Neuron (in vitro differentiated cells): ENCODE results near the gene BTRC.
"Not testable (repeated sequence)": the region's sequence is repeated elsewhere in the genome, so short reads cannot be mapped to it uniquely, and the experiment has no call there.

ENCODE experiments used
- H2AFZ ChIP-seq: one replicate; pipeline ENCODE4 v1.6.1; 2013; ENCODE audit warnings: low read depth, mild to moderate bottlenecking, inconsistent platforms, low read length, moderate library complexity
- H3K27me3 ChIP-seq: one replicate; pipeline ENCODE4 v1.6.1; 2013; ENCODE audit warnings: low read length; ENCODE audit not compliant: insufficient read depth
- H3K36me3 ChIP-seq: one replicate; pipeline ENCODE4 v1.6.1; 2013; ENCODE audit warnings: low read length; ENCODE audit not compliant: insufficient read depth
- H3K4me1 ChIP-seq: one replicate; pipeline ENCODE4 v1.6.1; 2013; ENCODE audit warnings: low read length; ENCODE audit not compliant: insufficient read depth
- H3K4me3 ChIP-seq: 2 replicates; pipeline ENCODE4 v1.5.1; 2013; ENCODE audit warnings: mild to moderate bottlenecking, low read length, moderate library complexity
- H3K9me3 ChIP-seq: one replicate; pipeline ENCODE4 v1.6.1; 2013; ENCODE audit warnings: low read length

The BTRC gene

GRCh38 chr10:101380353-101381017 lies 26.5 kb downstream of the BTRC start:
- no peaks in the 10 kb centered on the region for H3K36me3 ChIP-seq
- H3K27me3 ChIP-seq = no peaks in the 10 kb centered on the region
- no peak overlapping the region for H2AFZ ChIP-seq
- H3K4me3 ChIP-seq = no peak overlapping the region
- H3K9me3 ChIP-seq = no peaks in the 10 kb centered on the region
- H3K4me1 ChIP-seq = no peaks in the 10 kb centered on the region

- Histone ChIP-seq H3K4me1 (no peaks in the 10 kb centered on the region), H2AFZ (no peak overlapping the region), H3K36me3 (no peaks in the 10 kb centered on the region), H3K4me3 (no peak overlapping the region), H3K27me3 (no peaks in the 10 kb centered on the region), H3K9me3 (no peaks in the 10 kb centered on the region)
Measured at GRCh38 chr10:101385866-101386658, 32.1 kb downstream of the BTRC start.

GRCh38 chr10:101386659-101387259 lies 32.8 kb downstream of the BTRC start:
- H2AFZ ChIP-seq = no peak overlapping the region
- no peaks in the 10 kb centered on the region for H3K9me3 ChIP-seq
- no peaks in the 10 kb centered on the region for H3K27me3 ChIP-seq
- H3K36me3 ChIP-seq = no peaks in the 10 kb centered on the region
- no peaks in the 10 kb centered on the region for H3K4me1 ChIP-seq
- H3K4me3 ChIP-seq = no peak overlapping the region

- Histone ChIP-seq H2AFZ (no peak overlapping the region), H3K4me3 (no peak overlapping the region), H3K36me3 (no peaks in the 10 kb centered on the region), H3K27me3 (no peaks in the 10 kb centered on the region), H3K4me1 (no peaks in the 10 kb centered on the region), H3K9me3 (no peaks in the 10 kb centered on the region)
Measured at GRCh38 chr10:101388676-101389276, 34.8 kb downstream of the BTRC start.

GRCh38 chr10:101389532-101389931 lies 35.6 kb downstream of the BTRC start:
- H3K36me3 ChIP-seq, H3K4me1 ChIP-seq, H3K4me3 ChIP-seq, H2AFZ ChIP-seq, H3K9me3 ChIP-seq, H3K27me3 ChIP-seq: not testable (repeated sequence)

- Histone ChIP-seq H3K4me1 (peaks cover 2% of the 10 kb centered on the region), H3K27me3 (no peaks in the 10 kb centered on the region), H2AFZ (no peak overlapping the region), H3K36me3 (no peaks in the 10 kb centered on the region), H3K9me3 (no peaks in the 10 kb centered on the region), H3K4me3 (no peak overlapping the region)
Measured at GRCh38 chr10:101389986-101390531, 36.1 kb downstream of the BTRC start.

GRCh38 chr10:101393378-101393777 lies 39.4 kb downstream of the BTRC start:
- H2AFZ ChIP-seq = no peak overlapping the region
- no peaks in the 10 kb centered on the region for H3K27me3 ChIP-seq
- no peak overlapping the region for H3K4me3 ChIP-seq
- peaks cover 13% of the 10 kb centered on the region for H3K4me1 ChIP-seq
- no peaks in the 10 kb centered on the region for H3K9me3 ChIP-seq
- no peaks in the 10 kb centered on the region for H3K36me3 ChIP-seq

GRCh38 chr10:101394524-101395133 lies 40.7 kb downstream of the BTRC start:
- no peaks in the 10 kb centered on the region for H3K27me3 ChIP-seq
- H2AFZ ChIP-seq = no peak overlapping the region
- no peaks in the 10 kb centered on the region for H3K9me3 ChIP-seq
- no peaks in the 10 kb centered on the region for H3K36me3 ChIP-seq
- H3K4me3 ChIP-seq = no peak overlapping the region
- H3K4me1 ChIP-seq = peaks cover 13% of the 10 kb centered on the region

GRCh38 chr10:101397140-101397539 lies 43.2 kb downstream of the BTRC start:
- Histone ChIP-seq H3K36me3 (no peaks in the 10 kb centered on the region), H3K4me1 (peaks cover 13% of the 10 kb centered on the region), H3K27me3 (no peaks in the 10 kb centered on the region), H3K9me3 (no peaks in the 10 kb centered on the region), H3K4me3 (no peak overlapping the region), H2AFZ (no peak overlapping the region)

GRCh38 chr10:101400585-101400984 lies 46.6 kb downstream of the BTRC start:
- H3K27me3 ChIP-seq = no peaks in the 10 kb centered on the region

GRCh38 chr10:101402711-101403110 lies 48.7 kb downstream of the BTRC start:
- Histone ChIP-seq H3K9me3 (no peaks in the 10 kb centered on the region), H2AFZ (no peak overlapping the region), H3K27me3 (no peaks in the 10 kb centered on the region), H3K4me1 (peaks cover 2% of the 10 kb centered on the region), H3K36me3 (no peaks in the 10 kb centered on the region), H3K4me3 (no peak overlapping the region)

More at GRCh38 chr10:101400585-101400984, 46.6 kb downstream of the BTRC start:
- Histone ChIP-seq H3K9me3 (no peaks in the 10 kb centered on the region), H3K4me3 (no peak overlapping the region), H2AFZ (no peak overlapping the region), H3K4me1 (peaks cover 9% of the 10 kb centered on the region), H3K36me3 (no peaks in the 10 kb centered on the region)

GRCh38 chr10:101403161-101403560 lies 49.2 kb downstream of the BTRC start:
- H3K4me3 ChIP-seq = no peak overlapping the region
- no peaks in the 10 kb centered on the region for H3K27me3 ChIP-seq

More at GRCh38 chr10:101403161-101403560, 49.2 kb downstream of the BTRC start:
- Histone ChIP-seq H3K36me3 (no peaks in the 10 kb centered on the region), H3K4me1 (no peaks in the 10 kb centered on the region), H2AFZ (no peak overlapping the region), H3K9me3 (no peaks in the 10 kb centered on the region)
